Measurements from ENCODE around the gene FCHO2.
"Not testable (repeated sequence)": the region's sequence is repeated elsewhere in the genome, so short reads cannot be mapped to it uniquely, and the experiment has no call there.

FCHO2 gene

GRCh38 chr5:72940082-72940481 lies 15.8 kb upstream of the FCHO2 start:
- no peaks in the 10 kb centered on the region for H3K36me3 ChIP-seq (ENCODE audit: insufficient read depth, low read length)
- H3K9me3 ChIP-seq (ENCODE audit: control insufficient read depth, insufficient read depth, low read length), result no peaks in the 10 kb centered on the region
- no peak overlapping the region for H3K9ac ChIP-seq (ENCODE audit: low read depth, low read length)
- no peaks in the 10 kb centered on the region for H3K4me1 ChIP-seq (ENCODE audit: insufficient read depth, low read length)

- no peaks in the 10 kb centered on the region for H3K4me1 ChIP-seq (ENCODE audit: insufficient read depth, low read length)
- H3K9ac ChIP-seq (ENCODE audit: low read depth, low read length), result no peak overlapping the region
- no peaks in the 10 kb centered on the region for H3K36me3 ChIP-seq (ENCODE audit: insufficient read depth, low read length)
- no peaks in the 10 kb centered on the region for H3K9me3 ChIP-seq (ENCODE audit: control insufficient read depth, insufficient read depth, low read length)
Measured at GRCh38 chr5:72943307-72943706, 12.5 kb upstream of the FCHO2 start.

- Histone ChIP-seq H3K36me3 (ENCODE audit: insufficient read depth, low read length) (no peaks in the 10 kb centered on the region), H3K9ac (ENCODE audit: low read depth, low read length) (no peak overlapping the region), H3K4me1 (ENCODE audit: insufficient read depth, low read length) (no peaks in the 10 kb centered on the region), H3K9me3 (ENCODE audit: control insufficient read depth, insufficient read depth, low read length) (no peaks in the 10 kb centered on the region)
Measured at GRCh38 chr5:72947498-72947897, 8.3 kb upstream of the FCHO2 start.

- H3K36me3 ChIP-seq (ENCODE audit: insufficient read depth, low read length), result no peaks in the 10 kb centered on the region
- H3K4me1 ChIP-seq (ENCODE audit: insufficient read depth, low read length), result no peaks in the 10 kb centered on the region; the same call in 1 of the 2 replicates
- no peak overlapping the region; the same call in 1 of the 2 replicates for H3K9ac ChIP-seq (ENCODE audit: low read depth, low read length)
- H3K9me3 ChIP-seq (ENCODE audit: control insufficient read depth, insufficient read depth, low read length), result no peaks in the 10 kb centered on the region
Measured at GRCh38 chr5:72949481-72949880, 6.4 kb upstream of the FCHO2 start.

- Histone ChIP-seq H3K9me3 (ENCODE audit: control insufficient read depth, insufficient read depth, low read length) (no peaks in the 10 kb centered on the region), H3K9ac (ENCODE audit: low read depth, low read length) (no peak overlapping the region), H3K36me3 (ENCODE audit: insufficient read depth, low read length) (no peaks in the 10 kb centered on the region), H3K4me1 (ENCODE audit: insufficient read depth, low read length) (no peaks in the 10 kb centered on the region; the same call in 1 of the 2 replicates)
Measured at GRCh38 chr5:72951671-72952468, 4.0 kb upstream of the FCHO2 start.

- Histone ChIP-seq H3K9me3 (ENCODE audit: control insufficient read depth, insufficient read depth, low read length) (no peaks in the 10 kb centered on the region), H3K36me3 (ENCODE audit: insufficient read depth, low read length) (no peaks in the 10 kb centered on the region), H3K4me1 (ENCODE audit: insufficient read depth, low read length) (no peaks in the 10 kb centered on the region; the same call in 1 of the 2 replicates), H3K9ac (ENCODE audit: low read depth, low read length) (peak overlapping the region; percentile 97; the same call in 1 of the 2 replicates)
Measured at GRCh38 chr5:72954389-72954788, 1.5 kb upstream of the FCHO2 start.

- Histone ChIP-seq H3K9me3 (ENCODE audit: control insufficient read depth, insufficient read depth, low read length) (no peaks in the 10 kb centered on the region), H3K9ac (ENCODE audit: low read depth, low read length) (peak overlapping the region; percentile 97), H3K4me1 (ENCODE audit: insufficient read depth, low read length) (no peaks in the 10 kb centered on the region; the same call in 1 of the 2 replicates), H3K36me3 (ENCODE audit: insufficient read depth, low read length) (no peaks in the 10 kb centered on the region)
Measured at GRCh38 chr5:72955143-72955767, 586 bp upstream of the FCHO2 start.

- Histone ChIP-seq H3K4me1 (ENCODE audit: insufficient read depth, low read length) (no peaks in the 10 kb centered on the region; the same call in 1 of the 2 replicates), H3K36me3 (ENCODE audit: insufficient read depth, low read length) (no peaks in the 10 kb centered on the region), H3K9me3 (ENCODE audit: control insufficient read depth, insufficient read depth, low read length) (no peaks in the 10 kb centered on the region), H3K9ac (ENCODE audit: low read depth, low read length) (peak overlapping the region; percentile 97)
Measured at GRCh38 chr5:72956324-72957140, 691 bp downstream of the FCHO2 start.

GRCh38 chr5:72957337-72957736 lies 1.5 kb downstream of the FCHO2 start:
- Histone ChIP-seq H3K36me3 (ENCODE audit: insufficient read depth, low read length) (no peaks in the 10 kb centered on the region), H3K4me1 (ENCODE audit: insufficient read depth, low read length) (no peaks in the 10 kb centered on the region; the same call in 1 of the 2 replicates), H3K9ac (ENCODE audit: low read depth, low read length) (peak overlapping the region; percentile 97; the same call in 1 of the 2 replicates), H3K9me3 (ENCODE audit: control insufficient read depth, insufficient read depth, low read length) (no peaks in the 10 kb centered on the region)

- Histone ChIP-seq H3K4me1 (ENCODE audit: insufficient read depth, low read length) (no peaks in the 10 kb centered on the region), H3K9ac (ENCODE audit: low read depth, low read length) (no peak overlapping the region), H3K9me3 (ENCODE audit: control insufficient read depth, insufficient read depth, low read length) (no peaks in the 10 kb centered on the region), H3K36me3 (ENCODE audit: insufficient read depth, low read length) (no peaks in the 10 kb centered on the region)
Measured at GRCh38 chr5:72959257-72959656, 3.4 kb downstream of the FCHO2 start.

- not testable (repeated sequence) for H3K9ac ChIP-seq (ENCODE audit: low read depth, low read length); H3K4me1 ChIP-seq (ENCODE audit: insufficient read depth, low read length); H3K36me3 ChIP-seq (ENCODE audit: insufficient read depth, low read length); H3K9me3 ChIP-seq (ENCODE audit: control insufficient read depth, insufficient read depth, low read length)
Measured at GRCh38 chr5:72974481-72974880, 18.6 kb downstream of the FCHO2 start.

- H3K4me1 ChIP-seq (ENCODE audit: insufficient read depth, low read length); H3K9ac ChIP-seq (ENCODE audit: low read depth, low read length); H3K9me3 ChIP-seq (ENCODE audit: control insufficient read depth, insufficient read depth, low read length); H3K36me3 ChIP-seq (ENCODE audit: insufficient read depth, low read length): not testable (repeated sequence)
Measured at GRCh38 chr5:72976810-72977209, 21.0 kb downstream of the FCHO2 start.

GRCh38 chr5:72985719-72986118 lies 29.9 kb downstream of the FCHO2 start:
- H3K9me3 ChIP-seq (ENCODE audit: control insufficient read depth, insufficient read depth, low read length), result no peaks in the 10 kb centered on the region
- no peaks in the 10 kb centered on the region for H3K36me3 ChIP-seq (ENCODE audit: insufficient read depth, low read length)
- H3K4me1 ChIP-seq (ENCODE audit: insufficient read depth, low read length), result no peaks in the 10 kb centered on the region
- H3K9ac ChIP-seq (ENCODE audit: low read depth, low read length), result no peak overlapping the region

- Histone ChIP-seq H3K9me3 (ENCODE audit: control insufficient read depth, insufficient read depth, low read length) (no peaks in the 10 kb centered on the region), H3K4me1 (ENCODE audit: insufficient read depth, low read length) (no peaks in the 10 kb centered on the region), H3K9ac (ENCODE audit: low read depth, low read length) (no peak overlapping the region), H3K36me3 (ENCODE audit: insufficient read depth, low read length) (no peaks in the 10 kb centered on the region; the same call in 1 of the 2 replicates)
Measured at GRCh38 chr5:72988769-72989168, 32.9 kb downstream of the FCHO2 start.
